AG04450 (cell line): Measurements from ENCODE around the gene SCFD1. TPM values are rescaled to one million over a fixed set of nuclear protein-coding genes. Genes with fewer than 3 reads are reported as not detected.

Source experiments
- CTCF ChIA-PET: fragments of 300-600, 350-600 bp; formaldehyde crosslinking; extraction: SDS; loops from one replicate; lab custom pipeline; 2022; ENCODE audit warnings: antibody characterized with exemption, inconsistent platforms; lab: Charles Lee
- POLR2A ChIA-PET: fragments of 350-600 bp; formaldehyde crosslinking; extraction: SDS; loops from one replicate; lab custom pipeline; 2021; ENCODE audit warnings: antibody characterized with exemption, inconsistent platforms; lab: Yijun Ruan, JAX
- DNase-seq: peaks from one replicate; pipeline ENCODE4 v3.0.0-alpha.2; 2011; ENCODE audit warnings: low read depth, low spot score
- H3K27ac ChIP-seq: one replicate; pipeline ENCODE4 v1.5.1; 2012; ENCODE audit warnings: low read depth, low read length, control low read depth
- H3K27me3 ChIP-seq: one replicate; pipeline ENCODE4 v1.6.0; 2012; ENCODE audit warnings: low read length; ENCODE audit not compliant: control insufficient read depth, insufficient read depth
- H3K4me3 ChIP-seq: 2 replicates; pipeline ENCODE4 v1.5.1; 2011; ENCODE audit warnings: mild to moderate bottlenecking, low read depth, low read length, control low read depth
- H3K9me3 ChIP-seq: 2 replicates; pipeline ENCODE4 v1.5.1; 2012; ENCODE audit warnings: low read length; ENCODE audit not compliant: control insufficient read depth, insufficient read depth
- polyA plus RNA-seq: library from polyadenylated mRNA; depleted of rRNA; stranded (reverse); fragments of >200 nt; gene quantifications from 2 replicates; pipeline ENCODE4 v1.2.3, GENCODE V29; 2011
- TF ChIP-seq, protein P1 (sequence below): IDR thresholded peaks from 2 replicates; pipeline ENCODE4 v1.5.1; 2011; ENCODE audit warnings: low read depth, low read length, control low read depth, inconsistent platforms

Gene SCFD1
- polyA plus RNA-seq, 1 experiment: 160 TPM

DNA sequence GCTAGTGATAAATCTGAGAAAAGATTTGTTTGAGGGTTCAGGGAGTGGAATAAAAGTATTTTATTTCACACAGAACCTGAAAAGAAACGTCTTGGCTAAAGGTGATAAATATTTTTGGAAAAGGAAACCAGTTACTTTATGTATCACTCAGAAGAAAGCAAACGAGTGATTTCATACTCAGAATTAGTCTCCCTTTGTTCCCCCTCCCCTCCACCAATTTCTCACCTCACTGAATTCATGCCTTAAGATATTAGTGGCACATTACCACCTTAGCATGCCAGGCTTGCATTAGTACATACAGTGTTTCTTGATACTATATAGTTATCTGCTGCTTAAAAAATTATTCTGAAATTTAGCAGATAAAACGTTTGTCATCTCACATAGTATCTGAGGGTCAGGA, 35.0 kb upstream of the SCFD1 start:
- Histone ChIP-seq H3K9me3 (no peaks in the 10 kb centered on the region), H3K27ac (no peak overlapping the region), H3K27me3 (no peaks in the 10 kb centered on the region), H3K4me3 (no peak overlapping the region)
- no peak for DNase-seq
- TF ChIP-seq, protein P1, sequence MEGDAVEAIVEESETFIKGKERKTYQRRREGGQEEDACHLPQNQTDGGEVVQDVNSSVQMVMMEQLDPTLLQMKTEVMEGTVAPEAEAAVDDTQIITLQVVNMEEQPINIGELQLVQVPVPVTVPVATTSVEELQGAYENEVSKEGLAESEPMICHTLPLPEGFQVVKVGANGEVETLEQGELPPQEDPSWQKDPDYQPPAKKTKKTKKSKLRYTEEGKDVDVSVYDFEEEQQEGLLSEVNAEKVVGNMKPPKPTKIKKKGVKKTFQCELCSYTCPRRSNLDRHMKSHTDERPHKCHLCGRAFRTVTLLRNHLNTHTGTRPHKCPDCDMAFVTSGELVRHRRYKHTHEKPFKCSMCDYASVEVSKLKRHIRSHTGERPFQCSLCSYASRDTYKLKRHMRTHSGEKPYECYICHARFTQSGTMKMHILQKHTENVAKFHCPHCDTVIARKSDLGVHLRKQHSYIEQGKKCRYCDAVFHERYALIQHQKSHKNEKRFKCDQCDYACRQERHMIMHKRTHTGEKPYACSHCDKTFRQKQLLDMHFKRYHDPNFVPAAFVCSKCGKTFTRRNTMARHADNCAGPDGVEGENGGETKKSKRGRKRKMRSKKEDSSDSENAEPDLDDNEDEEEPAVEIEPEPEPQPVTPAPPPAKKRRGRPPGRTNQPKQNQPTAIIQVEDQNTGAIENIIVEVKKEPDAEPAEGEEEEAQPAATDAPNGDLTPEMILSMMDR: no peak
- ChIA-PET POLR2A (no interaction called here), CTCF (no interaction called here)

DNA sequence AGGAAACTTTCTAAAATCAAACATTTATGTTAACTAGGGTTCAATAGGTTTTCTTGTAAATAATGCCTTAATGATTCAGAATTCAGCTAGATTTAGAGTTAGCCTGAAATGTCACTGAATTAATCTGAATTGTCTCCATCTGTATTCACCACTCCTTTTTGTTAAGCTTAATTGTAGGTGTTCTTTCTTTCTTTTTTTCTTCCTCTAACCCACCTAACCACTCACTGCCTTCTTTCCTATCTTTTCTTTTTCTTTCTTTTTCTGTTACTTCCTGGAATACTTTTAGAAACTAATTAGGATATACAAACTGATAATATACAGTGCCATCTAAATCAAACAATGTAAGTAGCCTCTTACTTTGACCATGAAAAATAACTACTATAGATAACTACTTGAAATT, 33.2 kb upstream of the SCFD1 start:
- no peak for DNase-seq
- ChIA-PET CTCF (no interaction called here), POLR2A (no interaction called here)
- H3K27me3 ChIP-seq: no peaks in the 10 kb centered on the region
- H3K9me3 ChIP-seq: no peaks in the 10 kb centered on the region
- H3K27ac ChIP-seq: no peak overlapping the region
- TF ChIP-seq, protein P1: no peak
- H3K4me3 ChIP-seq: no peak overlapping the region

DNA sequence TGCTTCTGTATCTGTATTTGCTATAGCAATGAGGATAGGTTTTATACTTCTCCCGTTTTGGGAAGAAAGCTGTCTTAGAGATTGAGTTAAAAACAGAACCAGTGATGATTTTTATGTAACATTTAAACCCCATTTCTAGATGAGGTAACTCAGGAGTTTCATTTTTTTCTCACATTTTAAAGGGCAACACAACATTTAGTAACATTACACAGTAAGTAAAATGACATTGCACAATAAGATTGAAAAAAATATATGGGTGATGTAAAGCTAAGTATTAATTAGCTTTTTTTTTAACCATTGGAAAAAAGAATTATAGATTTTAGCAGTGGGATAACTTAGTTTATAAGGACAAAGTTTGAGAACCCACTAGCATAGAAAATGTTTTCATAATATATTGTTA, 25.2 kb upstream of the SCFD1 start:
- CTCF ChIA-PET: interaction anchor here (0.6 to 0.9 kb wide), 2 partner anchors 12 to 75 kb away, joined by 4 read pairs; no protein-coding TSS in a partner anchor
- DNase-seq: no peak
- no peaks in the 10 kb centered on the region for H3K27me3 ChIP-seq

DNA sequence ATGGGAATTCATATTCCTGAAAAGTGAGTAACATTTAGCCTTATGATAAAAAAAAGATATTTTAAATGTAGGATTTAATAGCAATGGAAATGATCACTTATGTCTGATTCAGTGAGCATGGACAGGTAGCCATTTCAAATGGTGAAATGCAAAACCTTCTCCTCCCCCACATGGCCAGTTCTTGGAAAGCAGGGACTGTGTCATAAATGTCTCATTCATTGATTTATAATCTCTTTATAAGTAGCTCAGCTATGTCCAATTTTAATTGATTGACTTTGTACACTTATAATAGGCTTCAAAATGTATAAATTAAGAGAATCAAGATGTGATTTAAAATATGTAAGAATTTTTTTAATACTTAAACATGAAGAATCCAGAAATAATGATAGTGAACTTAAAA, 24.6 kb upstream of the SCFD1 start:
- no peak overlapping the region for H3K4me3 ChIP-seq
- ChIA-PET POLR2A (no interaction called here), CTCF (no interaction called here)
- H3K27me3 ChIP-seq: no peaks in the 10 kb centered on the region
- DNase-seq: no peak
- no peak overlapping the region for H3K27ac ChIP-seq
- TF ChIP-seq, protein P1: no peak
- H3K9me3 ChIP-seq: no peaks in the 10 kb centered on the region

More for the DNA sequence above, 25.2 kb upstream of the SCFD1 start:
- no peaks in the 10 kb centered on the region for H3K9me3 ChIP-seq
- no peak overlapping the region for H3K27ac ChIP-seq
- TF ChIP-seq, protein P1: no peak
- POLR2A ChIA-PET: no interaction called here
- no peak overlapping the region for H3K4me3 ChIP-seq

DNA sequence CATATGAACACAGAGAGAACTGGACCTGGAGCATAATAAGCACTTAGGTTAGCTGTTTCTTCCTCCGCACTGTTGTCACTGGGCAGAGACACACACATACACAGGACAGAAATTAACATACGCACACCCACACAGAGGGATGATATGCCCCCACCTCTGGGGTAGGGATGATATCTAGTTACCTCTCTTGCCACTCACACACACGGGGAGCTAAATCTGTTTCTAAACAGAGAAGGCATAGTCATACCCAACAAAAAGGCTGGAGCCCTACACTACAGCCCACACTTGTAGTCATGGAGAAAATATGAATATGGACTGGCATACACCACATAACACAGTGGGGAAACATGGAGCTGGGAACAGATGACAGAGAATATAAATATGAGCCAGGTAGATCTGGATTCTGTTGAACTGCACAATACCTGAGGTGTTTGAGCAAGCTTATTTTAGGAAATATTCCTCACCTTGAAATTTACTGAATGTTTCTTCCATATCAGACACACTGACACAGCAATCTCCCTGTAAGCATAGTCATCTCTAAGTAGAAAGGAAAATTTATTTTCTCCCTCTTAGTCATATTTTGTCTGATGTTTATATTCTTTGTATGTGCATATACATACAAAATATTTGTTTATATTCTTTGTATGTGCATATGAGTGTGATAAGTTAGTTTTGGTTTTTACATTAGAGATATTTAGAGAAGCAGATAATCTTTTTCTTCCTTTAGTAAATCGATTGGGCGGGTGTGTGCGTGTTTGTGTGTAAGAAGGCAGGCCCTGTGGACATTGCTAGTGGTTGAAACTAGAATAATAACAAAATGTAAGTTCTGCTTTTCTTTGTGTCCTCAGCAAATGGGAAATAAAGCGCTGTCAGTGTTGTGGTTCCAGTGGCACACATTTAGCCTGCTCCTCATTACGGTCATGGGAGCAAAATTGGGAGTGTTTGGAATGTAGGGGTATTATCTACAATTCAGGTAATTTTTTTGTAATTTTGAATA, 20.9 kb upstream of the SCFD1 start:
- TF ChIP-seq, protein P1: no peak
- Histone ChIP-seq H3K4me3 (no peak overlapping the region), H3K9me3 (no peaks in the 10 kb centered on the region), H3K27ac (no peak overlapping the region), H3K27me3 (no peaks in the 10 kb centered on the region)
- ChIA-PET CTCF (interaction anchor here (1.1 kb wide), 1 partner anchor 10 kb away, joined by 3 read pairs; no protein-coding TSS in a partner anchor), POLR2A (no interaction called here)
- DNase-seq: no peak
